HG03066 (cell line): ENCODE data around the gene TBC1D13.
"Not testable (repeated sequence)": the region's sequence is repeated elsewhere in the genome, so short reads cannot be mapped to it uniquely, and the experiment has no call there.

Experiments
- ATAC-seq: cut with Tn5 transposase; IDR thresholded peaks from one replicate; pipeline ENCODE4 v1.9.1; 2021; ENCODE audit warnings: low read depth; ENCODE audit not compliant: unreplicated experiment

The TBC1D13 gene

DNA sequence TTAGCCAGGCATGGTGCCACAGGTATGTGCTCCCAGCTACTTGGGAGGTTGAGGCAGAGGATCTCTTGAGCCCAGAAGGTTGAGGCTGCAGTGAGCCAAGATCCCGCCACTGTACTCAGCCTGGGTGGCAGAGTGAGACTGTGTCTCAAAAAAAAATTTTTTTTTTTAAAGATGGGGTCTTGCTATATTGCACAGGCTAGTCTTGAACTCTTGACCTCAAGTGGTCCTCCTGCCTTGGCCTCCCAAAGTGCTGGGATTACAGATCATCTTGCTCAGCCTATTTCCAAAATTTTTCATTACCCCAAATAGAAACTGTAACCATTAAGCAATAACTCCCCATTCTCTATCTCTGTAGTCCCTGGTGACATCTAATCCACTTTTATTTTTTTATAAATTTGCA lies 4.4 kb upstream of the TBC1D13 start:
- no peak for ATAC-seq

DNA sequence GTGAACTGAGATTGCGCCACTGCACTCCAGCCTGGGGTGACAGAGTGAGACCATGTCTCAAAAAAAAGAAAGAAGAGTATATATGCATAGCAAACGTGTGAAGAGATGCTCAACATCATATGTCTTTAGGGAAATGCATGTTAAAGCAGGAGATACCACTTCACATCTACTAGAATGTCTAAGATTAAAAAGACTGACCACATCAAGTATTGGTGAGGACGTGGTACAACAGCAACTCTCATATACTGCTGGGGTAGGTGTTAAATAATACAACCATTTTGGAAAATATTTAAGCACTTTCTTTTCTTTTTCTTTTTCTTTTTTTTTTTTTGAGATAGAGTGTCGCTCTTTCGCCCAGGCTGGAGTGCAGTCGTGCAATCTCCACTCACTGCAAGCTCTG lies 1.6 kb upstream of the TBC1D13 start:
- ATAC-seq: no peak

DNA sequence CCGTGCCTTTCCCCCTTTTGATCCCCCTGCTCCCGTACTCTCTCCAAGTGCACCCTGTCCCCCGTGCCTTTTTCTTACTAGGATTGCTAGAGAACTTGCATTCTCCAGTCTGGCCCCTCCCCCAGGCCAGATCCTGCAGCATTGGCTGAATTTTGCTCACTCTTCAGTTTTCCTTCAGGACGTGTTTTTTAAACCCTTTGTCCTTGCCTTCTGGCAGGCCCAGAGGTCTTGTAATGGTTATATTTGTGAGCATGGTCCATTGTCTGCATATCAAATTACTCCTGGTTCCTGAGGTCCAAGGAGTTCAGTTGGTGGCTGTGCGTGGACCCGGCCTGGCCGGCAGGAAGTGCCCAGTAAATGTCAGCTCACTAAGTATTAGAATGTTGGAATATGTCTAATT lies 606 bp downstream of the TBC1D13 start:
- ATAC-seq: no peak

DNA sequence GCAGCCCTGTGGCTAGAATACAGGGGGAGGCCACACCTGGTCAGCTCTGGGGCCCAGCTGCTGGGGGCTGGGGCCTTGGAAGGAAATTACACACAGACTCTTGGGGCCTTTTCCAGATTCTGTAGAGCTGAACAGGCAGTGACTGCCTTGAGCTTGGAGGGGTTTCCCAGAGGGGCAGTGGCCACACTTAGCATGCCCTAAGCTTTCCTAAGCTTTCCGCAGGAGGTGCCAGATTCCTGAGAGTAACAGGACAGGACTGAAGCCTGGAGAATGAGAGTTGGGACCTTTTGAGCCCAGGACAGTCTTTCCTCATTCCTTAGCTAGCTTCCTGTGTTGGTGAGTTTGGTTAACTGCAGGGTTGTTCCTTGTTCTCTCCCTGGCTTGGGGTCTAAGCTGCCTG lies 1.4 kb downstream of the TBC1D13 start:
- no peak for ATAC-seq

DNA sequence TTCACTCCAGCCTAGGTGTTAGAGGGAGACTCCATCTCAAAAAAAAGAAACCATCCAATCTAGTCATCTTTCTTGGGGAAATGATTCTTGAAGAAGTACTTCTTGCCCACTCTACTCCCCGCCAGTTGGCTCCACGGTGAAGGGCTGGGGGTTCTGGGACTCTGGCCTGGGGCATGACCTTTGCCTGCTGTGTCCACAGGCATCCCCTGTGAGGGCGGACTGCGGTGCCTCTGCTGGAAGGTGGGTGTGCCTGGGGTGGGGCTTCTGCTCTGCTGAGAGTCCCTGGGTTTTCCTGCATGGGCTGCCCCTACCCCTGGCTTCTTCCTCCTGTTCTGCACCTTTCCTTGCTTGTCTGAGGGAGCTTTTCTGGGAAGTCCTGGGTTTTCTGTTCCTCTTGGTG lies 3.5 kb downstream of the TBC1D13 start:
- no peak for ATAC-seq

DNA sequence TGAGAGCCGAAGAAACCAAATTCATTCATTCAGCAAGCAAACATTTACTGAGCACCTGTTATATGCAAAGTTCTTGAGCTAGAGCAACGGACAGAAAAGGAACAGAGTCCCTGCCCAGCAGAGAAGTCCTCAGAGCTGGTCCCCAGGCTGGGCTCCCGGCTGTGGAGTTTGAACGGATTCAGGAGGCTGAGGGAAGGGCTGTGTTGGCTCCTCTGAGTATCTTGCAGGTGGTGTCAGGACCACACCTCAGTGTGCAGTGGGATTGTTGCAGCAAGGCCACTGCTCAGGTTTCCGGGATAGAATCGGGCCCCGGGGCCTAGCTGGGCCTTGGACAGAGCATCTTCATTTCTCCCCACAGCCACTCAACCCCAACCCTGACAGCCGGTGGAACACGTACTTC lies 5.1 kb downstream of the TBC1D13 start:
- no peak for ATAC-seq

DNA sequence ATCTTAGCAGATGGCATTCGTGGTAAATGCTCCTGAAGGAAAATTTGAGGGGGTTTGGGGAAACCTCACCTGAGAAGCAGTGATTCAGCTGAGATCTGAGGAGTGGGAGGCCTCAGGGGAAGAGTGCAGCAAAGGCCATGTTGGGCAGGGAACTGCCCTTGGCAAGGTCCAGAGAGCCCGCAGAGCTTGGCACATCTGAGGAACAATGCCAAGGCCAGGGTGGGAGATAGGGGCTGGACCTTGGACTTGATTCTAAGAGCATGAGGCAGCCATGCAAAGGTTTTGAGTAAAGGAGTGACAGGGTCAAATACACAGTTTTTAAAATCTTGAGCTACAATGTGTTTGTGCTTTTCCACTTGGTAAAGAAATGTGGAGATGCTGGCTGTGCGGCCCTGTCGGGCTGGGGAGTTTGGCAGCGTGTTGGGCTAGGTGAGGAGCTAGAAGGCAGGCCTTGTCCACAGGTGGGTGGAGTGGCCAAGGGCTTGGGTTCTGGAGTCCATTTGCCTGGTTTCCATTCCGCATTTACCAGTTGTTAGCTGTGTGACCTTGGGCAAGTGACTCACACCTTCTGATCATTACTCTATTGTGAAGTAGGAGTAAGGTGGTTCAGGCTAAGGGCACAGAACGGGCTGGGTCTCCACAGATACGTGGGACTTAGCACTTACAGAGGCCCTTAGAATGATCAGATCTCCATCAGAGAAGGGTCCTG lies 6.1 kb downstream of the TBC1D13 start:
- no peak for ATAC-seq

DNA sequence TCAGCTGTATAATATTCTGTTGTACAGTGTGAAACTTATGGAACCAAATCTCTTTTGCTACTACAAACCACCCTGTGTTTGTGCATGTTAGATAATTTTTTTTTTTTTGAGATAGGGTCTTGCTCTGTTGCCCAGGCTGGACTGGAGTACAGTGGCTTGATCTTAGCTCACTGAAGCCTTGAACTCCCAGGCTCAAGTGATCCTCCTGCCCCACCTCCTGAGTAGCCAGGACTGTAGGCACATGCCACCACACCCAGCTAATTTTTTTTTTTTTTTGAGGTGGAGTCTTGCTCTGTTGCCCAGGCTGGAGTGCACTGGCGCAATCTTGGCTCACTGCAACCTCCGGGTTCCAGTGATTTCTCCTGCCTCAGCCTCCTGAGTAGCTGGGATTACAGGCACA lies 7.9 kb downstream of the TBC1D13 start:
- not testable (repeated sequence) for ATAC-seq

DNA sequence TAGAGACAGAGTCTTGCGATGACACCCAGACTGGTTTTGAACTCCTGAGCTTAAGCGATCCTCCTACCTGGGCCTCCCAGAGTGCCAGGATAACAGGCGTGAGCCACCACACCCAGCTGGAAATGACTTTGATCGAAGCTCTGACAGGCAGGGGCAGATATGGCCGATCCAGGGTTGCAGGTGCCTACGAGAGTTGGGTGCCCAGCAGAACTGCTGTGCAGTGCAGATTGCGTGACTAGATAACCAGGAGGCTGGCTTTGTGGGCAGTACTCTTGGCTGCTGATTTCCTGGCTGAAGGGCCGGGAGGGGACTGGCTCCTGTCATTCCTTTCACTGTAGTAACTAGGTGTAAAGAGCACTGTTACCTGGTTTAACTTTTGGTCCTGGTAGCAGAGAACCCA lies 11.8 kb downstream of the TBC1D13 start:
- no peak for ATAC-seq

DNA sequence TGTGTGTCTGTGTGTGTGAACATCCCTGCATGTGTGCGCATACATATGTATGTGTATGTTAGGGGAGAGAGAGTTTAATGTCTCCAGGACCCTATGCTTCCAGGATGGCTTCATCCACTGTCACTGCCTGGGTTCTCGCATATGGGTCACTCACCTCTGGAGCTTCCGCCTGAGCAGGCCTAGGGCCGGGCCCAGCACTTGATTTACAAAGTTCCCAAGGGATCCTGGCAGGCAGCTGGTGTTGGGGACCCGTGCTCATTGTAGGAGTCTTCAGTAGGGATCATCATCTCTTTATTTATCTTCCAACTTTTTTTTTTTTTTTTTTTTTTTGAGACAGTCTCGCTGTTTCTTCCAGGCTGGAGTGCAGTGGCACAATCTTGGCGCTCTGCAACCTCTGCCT lies 13.0 kb downstream of the TBC1D13 start:
- ATAC-seq: no peak

DNA sequence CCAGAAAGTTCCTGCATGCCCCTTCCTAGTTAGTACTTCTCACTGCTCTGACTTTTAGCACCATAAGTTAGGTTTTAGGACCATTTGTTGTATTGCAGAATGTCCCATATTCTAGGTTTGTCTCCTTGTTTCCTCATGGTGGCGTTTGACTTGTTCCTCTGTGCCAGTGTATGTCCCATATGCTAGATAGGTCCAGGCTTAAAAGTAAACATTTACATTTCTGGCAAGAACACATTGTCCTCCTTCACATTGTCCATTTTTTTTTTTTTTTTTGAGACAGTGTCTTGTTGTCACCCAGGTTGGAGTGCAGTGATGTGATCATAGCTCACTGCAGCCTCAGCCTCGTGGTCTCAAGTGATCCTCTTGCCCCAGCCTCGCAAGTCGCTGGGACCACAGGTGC lies 15.4 kb downstream of the TBC1D13 start:
- ATAC-seq: no peak

DNA sequence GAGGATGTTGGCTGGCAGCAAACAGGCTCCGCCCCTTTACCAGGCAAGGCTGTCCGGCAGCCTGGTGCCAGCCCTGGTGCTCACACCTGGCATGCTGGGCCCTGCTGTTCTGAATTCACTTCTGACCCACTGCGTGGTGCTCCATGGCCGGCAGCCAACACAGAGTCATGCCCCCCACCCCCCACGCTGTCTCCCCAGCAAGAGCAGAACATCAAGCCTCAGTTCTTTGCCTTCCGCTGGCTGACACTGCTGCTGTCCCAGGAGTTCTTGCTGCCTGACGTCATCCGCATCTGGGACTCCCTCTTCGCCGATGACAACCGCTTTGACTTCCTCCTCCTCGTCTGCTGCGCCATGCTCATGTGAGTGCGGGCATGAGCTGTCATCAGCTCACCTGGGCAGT lies 18.6 kb downstream of the TBC1D13 start:
- ATAC-seq: no peak

DNA sequence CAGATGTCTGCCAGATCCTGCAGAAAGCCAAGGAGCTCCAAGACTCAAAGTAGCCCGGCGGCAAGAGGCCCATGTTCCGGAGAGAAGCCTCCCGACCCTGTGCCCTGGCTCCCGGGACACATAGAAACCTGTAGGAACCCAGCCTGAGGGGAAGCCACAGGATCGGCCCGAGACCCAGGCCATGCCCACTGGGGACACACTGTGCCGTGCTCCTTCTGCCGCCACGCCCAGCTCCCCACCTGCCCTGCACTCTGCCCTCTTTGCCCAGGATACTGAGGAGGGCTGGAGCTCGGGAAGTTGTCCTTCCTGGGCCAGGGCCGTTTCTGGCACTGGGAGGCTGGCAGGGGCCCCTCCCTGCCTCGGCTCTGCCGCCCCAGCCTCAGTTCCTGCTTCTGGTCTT lies 20.8 kb downstream of the TBC1D13 start:
- ATAC-seq: no peak

DNA sequence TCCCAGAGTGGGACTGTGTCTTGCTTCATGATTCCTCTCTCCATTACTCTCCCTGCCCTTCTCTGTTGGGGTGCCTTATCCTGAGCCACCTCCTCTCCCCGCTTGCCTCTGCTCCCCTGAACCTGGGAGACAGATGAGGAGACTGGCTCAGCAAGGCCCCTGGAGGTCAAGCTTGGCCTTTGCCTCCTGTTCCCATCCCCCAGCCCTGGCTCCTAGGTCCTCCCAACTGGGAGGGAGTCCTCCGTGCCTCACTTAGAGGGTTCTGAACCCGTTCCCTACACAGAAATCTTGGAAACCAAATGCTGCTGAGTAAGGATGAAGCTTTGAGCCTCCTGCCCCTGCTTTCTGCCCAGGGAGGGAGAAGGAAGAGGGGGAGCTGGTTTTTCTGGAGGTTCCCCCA lies 21.5 kb downstream of the TBC1D13 start:
- no peak for ATAC-seq

DNA sequence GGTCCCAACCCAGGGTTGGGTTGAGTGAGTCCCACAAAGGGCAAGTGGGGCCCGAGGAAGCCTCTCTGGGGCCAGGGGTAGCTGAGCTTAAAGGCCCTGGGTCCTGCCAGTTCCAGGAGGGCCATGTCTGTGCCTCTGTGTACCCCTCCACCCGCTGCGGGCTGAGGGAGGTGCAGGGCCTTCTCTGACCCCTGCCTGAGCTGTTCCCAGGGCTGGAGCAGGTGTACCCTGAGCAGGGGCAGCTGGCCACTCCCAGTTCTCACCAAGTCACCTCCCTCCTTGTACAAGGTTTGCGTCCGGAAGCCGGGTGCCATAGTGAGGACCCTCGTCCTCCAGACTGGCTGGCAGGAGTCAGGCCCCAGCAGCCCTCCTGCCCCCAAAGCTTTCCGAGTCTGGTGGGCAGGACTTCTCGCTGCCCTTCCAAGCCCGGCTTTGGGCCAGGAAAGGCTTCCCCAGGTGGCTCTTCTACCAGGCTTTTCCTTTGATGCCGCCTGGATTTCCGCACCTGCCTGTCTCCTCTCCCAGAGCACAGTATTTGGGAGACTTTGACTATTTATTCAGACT lies 22.1 kb downstream of the TBC1D13 start:
- ATAC-seq: no peak

DNA sequence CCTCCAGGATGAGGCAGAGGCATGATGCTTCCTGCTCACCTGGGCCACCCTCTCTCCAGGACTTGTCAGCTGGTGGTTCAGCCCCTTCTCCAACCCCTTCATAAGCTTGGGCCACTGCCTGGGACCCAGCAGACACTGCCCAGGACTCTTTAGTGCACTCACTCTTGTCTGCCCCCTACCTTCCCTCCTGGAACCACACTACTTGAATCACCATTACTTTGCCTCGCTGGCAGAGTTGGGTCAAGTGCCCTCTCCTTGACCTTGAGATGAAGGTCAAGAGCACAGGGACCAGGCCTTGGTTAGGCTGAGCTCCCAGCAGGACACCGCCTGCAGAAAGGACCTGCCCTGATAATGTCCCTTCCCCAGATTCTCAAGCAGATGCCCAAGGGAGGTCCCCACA lies 22.8 kb downstream of the TBC1D13 start:
- ATAC-seq: no peak

DNA sequence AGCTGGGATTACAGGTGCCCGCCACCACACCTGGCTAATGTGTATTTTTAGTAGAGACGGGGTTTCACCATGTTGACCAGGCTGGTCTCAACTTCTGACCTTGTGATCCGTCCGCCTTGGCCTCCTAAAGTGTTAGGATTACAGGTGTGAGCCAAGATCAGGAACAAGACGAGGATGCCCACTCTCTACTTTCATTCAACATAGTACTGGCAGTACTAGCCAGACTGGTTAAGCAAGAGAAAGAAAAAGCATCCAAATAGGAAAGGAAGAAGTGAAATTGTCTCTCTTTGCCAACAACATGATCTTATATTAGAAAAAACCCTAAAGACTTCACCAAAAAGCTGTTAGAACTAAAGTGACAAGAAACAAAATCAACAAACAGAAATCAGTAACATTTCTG lies 23.8 kb downstream of the TBC1D13 start:
- ATAC-seq: no peak

DNA sequence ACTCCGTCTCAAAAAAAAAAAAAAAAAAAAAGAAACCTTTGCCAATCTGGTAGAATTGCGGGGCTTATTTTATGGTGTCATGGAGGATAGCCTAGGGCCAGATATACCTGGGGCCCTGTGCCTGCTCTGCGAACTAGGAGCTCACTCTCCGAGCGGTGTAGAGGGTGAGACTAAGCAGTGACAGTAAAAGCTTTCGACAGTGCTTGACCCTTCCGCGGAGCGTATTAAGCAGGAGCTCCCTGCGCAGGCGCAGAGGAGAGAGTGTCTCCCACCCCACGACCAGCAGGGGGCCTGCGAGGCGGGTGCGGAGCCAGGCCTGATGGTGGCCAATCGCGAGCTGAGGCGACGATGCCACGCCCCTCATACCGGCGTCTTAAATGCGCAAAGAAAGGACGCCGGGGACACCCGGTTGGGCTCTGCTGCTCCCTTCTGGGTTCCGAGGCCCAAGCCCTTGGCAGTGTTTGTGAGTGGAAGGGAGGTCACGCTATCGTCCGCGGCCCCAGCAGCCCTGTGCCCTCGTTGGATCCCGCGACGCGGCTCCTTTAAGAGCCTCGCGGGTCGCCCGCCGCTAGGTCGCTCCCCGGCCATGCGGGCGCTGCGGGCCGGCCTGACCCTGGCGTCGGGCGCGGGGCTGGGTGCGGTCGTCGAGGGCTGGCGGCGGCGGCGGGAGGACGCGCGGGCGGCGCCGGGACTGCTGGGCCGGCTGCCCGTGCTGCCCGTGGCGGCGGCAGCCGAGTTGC lies 31.2 kb downstream of the TBC1D13 start, which contains the start of gene ENDOG:
TSS of gene ENDOG (plus strand) at position 402 of the 740 bp plus-strand sequence. CDS start at position 587, 185 bp downstream.
- peak; percentile 82 for ATAC-seq

DNA sequence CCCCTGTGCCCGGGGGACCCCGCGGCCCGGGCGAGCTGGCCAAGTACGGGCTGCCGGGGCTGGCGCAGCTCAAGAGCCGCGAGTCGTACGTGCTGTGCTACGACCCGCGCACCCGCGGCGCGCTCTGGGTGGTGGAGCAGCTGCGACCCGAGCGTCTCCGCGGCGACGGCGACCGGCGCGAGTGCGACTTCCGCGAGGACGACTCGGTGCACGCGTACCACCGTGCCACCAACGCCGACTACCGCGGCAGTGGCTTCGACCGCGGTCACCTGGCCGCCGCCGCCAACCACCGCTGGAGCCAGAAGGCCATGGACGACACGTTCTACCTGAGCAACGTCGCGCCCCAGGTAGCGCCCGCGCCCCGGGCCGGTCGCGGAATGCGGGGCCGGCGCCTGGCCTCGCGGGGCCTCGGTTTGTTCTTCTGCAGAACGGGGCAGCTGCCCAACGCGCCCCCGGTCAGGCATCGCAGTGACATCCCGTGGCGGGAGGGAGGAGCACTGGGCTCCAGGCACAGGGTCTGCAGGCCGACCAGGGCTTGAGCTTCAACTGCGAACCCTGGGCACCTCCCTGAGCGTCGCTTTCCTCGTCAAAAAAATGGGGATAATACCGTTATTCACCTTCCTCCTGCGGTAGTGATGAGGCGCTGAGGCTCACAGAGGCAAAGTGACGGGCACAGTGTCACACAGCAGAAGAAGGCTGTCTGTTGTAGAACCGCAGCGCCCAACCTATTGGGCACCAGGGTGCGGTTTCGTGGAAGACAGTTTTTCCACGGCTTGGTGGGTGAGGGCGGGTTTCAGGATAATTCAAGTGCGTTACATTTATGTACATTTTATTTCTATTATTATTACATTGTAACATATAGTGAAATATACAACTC lies 32.0 kb downstream of the TBC1D13 start:
- peak; percentile 30 for ATAC-seq

DNA sequence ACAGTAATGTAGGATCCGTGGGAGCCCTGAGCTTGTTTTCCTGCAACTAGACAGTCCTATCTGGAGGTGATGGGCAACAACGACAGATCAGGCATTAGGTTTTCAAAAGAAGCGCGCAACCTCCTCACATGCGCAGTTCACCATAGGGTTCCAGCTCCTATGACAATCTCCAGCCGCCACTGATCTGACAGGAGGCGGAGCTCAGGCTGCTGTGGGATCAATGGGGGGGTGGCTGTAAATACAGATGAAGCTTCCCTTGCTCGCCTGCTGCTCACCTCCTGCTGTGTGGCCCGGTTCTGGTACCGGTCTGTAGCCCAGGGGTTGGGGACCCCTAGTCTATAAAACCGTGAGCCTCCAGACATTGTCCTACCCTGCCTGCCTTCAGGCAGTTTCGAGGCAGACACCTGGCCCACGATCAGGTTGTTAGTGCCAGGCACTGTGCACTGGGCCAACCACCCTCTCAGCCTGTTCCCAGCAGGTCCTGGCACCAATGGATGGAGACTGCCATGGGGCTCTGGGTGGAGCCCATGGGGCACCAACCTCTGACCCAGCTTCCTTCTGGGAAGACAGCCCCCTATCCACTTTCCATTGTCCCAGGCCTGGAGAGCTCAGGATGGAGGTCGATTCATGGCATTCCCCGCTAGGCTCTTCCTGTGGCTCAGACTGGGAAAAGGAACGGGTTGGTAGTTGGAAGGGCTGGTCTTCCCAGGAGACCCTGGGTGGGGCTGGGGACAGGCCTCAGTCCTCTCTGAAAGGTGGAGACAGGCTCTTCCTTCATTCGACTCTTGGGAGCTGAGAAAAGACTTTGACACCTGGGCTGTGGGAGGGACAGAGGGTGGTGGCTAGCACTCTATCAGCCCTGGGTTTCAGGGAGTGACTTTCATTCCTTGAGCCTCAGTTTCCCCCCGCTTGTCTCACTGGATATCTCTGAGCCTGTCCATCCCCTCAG lies 32.9 kb downstream of the TBC1D13 start:
- ATAC-seq: no peak
